ENCODE data around the gene SMOC1.
A peak's percentile ranks its signal among the peaks of the same experiment; 100 is the strongest.

Gene SMOC1

GRCh38 chr14:69879175-69880043 is at the start of gene SMOC1:
SMOC1 (plus strand) TSS chr14:69879416; CDS start chr14:69879679, 263 bp downstream.
- DNase-seq (ENCODE audit: low read depth): peak; percentile 14

GRCh38 chr14:69838881-69839416 is 40.3 kb upstream of the SMOC1 start:
- no peak for DNase-seq (ENCODE audit: low read depth)

GRCh38 chr14:69839661-69840060 is 39.6 kb upstream of the SMOC1 start:
- no peak for DNase-seq (ENCODE audit: low read depth)

- no peak for DNase-seq (ENCODE audit: low read depth)
These were observed 37.6 kb upstream of the SMOC1 start for GRCh38 chr14:69841656-69842055.

GRCh38 chr14:69842686-69843420 is 36.4 kb upstream of the SMOC1 start:
- no peak for DNase-seq (ENCODE audit: low read depth)

GRCh38 chr14:69844171-69844570 is 35.0 kb upstream of the SMOC1 start:
- no peak for DNase-seq (ENCODE audit: low read depth)

- no peak for DNase-seq (ENCODE audit: low read depth)
These were observed 34.1 kb upstream of the SMOC1 start for GRCh38 chr14:69845050-69845581.

GRCh38 chr14:69845787-69846186 is 33.4 kb upstream of the SMOC1 start:
- no peak for DNase-seq (ENCODE audit: low read depth)

GRCh38 chr14:69848156-69848555 is 31.1 kb upstream of the SMOC1 start:
- DNase-seq (ENCODE audit: low read depth): no peak

GRCh38 chr14:69848903-69849391 is 30.3 kb upstream of the SMOC1 start:
- no peak for DNase-seq (ENCODE audit: low read depth)

- no peak for DNase-seq (ENCODE audit: low read depth)
These were observed 29.0 kb upstream of the SMOC1 start for GRCh38 chr14:69850086-69850735.

- DNase-seq (ENCODE audit: low read depth): no peak
These were observed 28.5 kb upstream of the SMOC1 start for GRCh38 chr14:69850736-69851112.

GRCh38 chr14:69852531-69853321 is 26.5 kb upstream of the SMOC1 start:
- DNase-seq (ENCODE audit: low read depth): no peak

- DNase-seq (ENCODE audit: low read depth): no peak
These were observed 25.4 kb upstream of the SMOC1 start for GRCh38 chr14:69853774-69854173.

- no peak for DNase-seq (ENCODE audit: low read depth)
These were observed 24.6 kb upstream of the SMOC1 start for GRCh38 chr14:69854598-69854997.

- no peak for DNase-seq (ENCODE audit: low read depth)
These were observed 23.9 kb upstream of the SMOC1 start for GRCh38 chr14:69855180-69855832.

GRCh38 chr14:69858801-69859200 is 20.4 kb upstream of the SMOC1 start:
- no peak for DNase-seq (ENCODE audit: low read depth)

- no peak for DNase-seq (ENCODE audit: low read depth)
These were observed 19.6 kb upstream of the SMOC1 start for GRCh38 chr14:69859591-69859990.

GRCh38 chr14:69860221-69860620 is 19.0 kb upstream of the SMOC1 start:
- no peak for DNase-seq (ENCODE audit: low read depth)

GRCh38 chr14:69861025-69861569 is 18.1 kb upstream of the SMOC1 start:
- DNase-seq (ENCODE audit: low read depth): no peak

Measured in activated T-cell treated with anti-CD3 and anti-CD28 coated beads for 24 hours (primary cell).